CD14-positive monocyte (primary cell): ENCODE data around the gene RSRC1. TPM values are rescaled to one million over a fixed set of nuclear protein-coding genes. Genes with fewer than 3 reads are reported as not detected.
A peak's percentile ranks its signal among the peaks of the same experiment; 100 is the strongest.

Source experiments
- DNase-seq, 3 donors: peaks; one replicate each; pipeline ENCODE4 v3.0.0-alpha.2; 2011 to 2022
- H2AFZ ChIP-seq: 2 replicates; pipeline ENCODE4 v1.6.0; 2012; ENCODE audit warnings: mild to moderate bottlenecking, low read depth, low read length, inconsistent platforms; ENCODE audit not compliant: insufficient read depth, poor library complexity, severe bottlenecking
- H3K27ac ChIP-seq, 2 donors: 1 replicate in 1 of 2; 2 replicates in 1 of 2; pipeline ENCODE4 v1.5.1; 2012 to 2013; ENCODE audit warnings: low read length in 2 of 2, control low read depth in 1 of 2, inconsistent platforms in 1 of 2, low read depth in 1 of 2, mild to moderate bottlenecking in 1 of 2
- H3K27me3 ChIP-seq, 2 donors: one replicate each; pipeline versions ENCODE4 v1.6.0 to v1.6.1; 2011 to 2013; ENCODE audit warnings: low read length in 2 of 2; ENCODE audit not compliant: control insufficient read depth in 2 of 2, insufficient read depth in 2 of 2
- H3K36me3 ChIP-seq, 2 donors: replicated peaks in 1 of 2; 1 replicate in 1 of 2; 2 replicates in 1 of 2; pipeline versions ENCODE4 v1.5.1 to v1.6.1; 2012 to 2013; ENCODE audit warnings: low read length in 2 of 2, control low read depth in 1 of 2, inconsistent platforms in 1 of 2, mild to moderate bottlenecking in 1 of 2; ENCODE audit not compliant: insufficient read depth in 2 of 2, control insufficient read depth in 1 of 2
- H3K4me1 ChIP-seq, 2 donors: 1 replicate in 1 of 2; 2 replicates in 1 of 2; pipeline versions ENCODE4 v1.5.1 to v1.6.1; 2012 to 2013; ENCODE audit warnings: low read length in 2 of 2, control low read depth in 1 of 2, inconsistent platforms in 1 of 2, mild to moderate bottlenecking in 1 of 2, moderate library complexity in 1 of 2; ENCODE audit not compliant: insufficient read depth in 2 of 2, control insufficient read depth in 1 of 2
- H3K4me2 ChIP-seq: replicated peaks from 2 replicates; pipeline ENCODE3; 2012; ENCODE audit warnings: low read length, moderate library complexity, mild to moderate bottlenecking; ENCODE audit not compliant: poor library complexity, severe bottlenecking; ENCODE audit errors: extremely low read depth
- H3K4me3 ChIP-seq, 3 experiments: fragments of 200-600 bp in 1 of 3; sonication (generic) in 1 of 3; replicated peaks in 1 of 3; 1 replicate in 2 of 3; 2 replicates in 1 of 3; pipeline ENCODE4 v1.5.1; 2011 to 2013; ENCODE audit warnings: low read length in 3 of 3, mild to moderate bottlenecking in 3 of 3, control low read depth in 2 of 3, low read depth in 2 of 3, inconsistent platforms in 1 of 3, moderate library complexity in 1 of 3
- H3K79me2 ChIP-seq: 2 replicates; pipeline ENCODE4 v1.6.0; 2012; ENCODE audit warnings: mild to moderate bottlenecking, control low read depth, inconsistent platforms, low read length, moderate library complexity; ENCODE audit not compliant: insufficient read depth
- H3K9ac ChIP-seq: 2 replicates; pipeline ENCODE4 v1.6.0; 2017; ENCODE audit warnings: low read length, mild to moderate bottlenecking; ENCODE audit not compliant: insufficient read depth, poor library complexity, severe bottlenecking
- H3K9me3 ChIP-seq, 2 donors: replicated peaks in 1 of 2; 1 replicate in 1 of 2; 2 replicates in 1 of 2; pipeline versions ENCODE4 v1.5.1 to v1.6.1; 2012 to 2013; ENCODE audit warnings: low read length in 2 of 2, control low read depth in 1 of 2; ENCODE audit not compliant: control insufficient read depth in 1 of 2, insufficient read depth in 1 of 2
- H4K20me1 ChIP-seq: 2 replicates; pipeline ENCODE4 v1.6.0; 2012; ENCODE audit warnings: mild to moderate bottlenecking, low read length, control low read depth, moderate library complexity; ENCODE audit not compliant: insufficient read depth
- H3K27ac Mint-ChIP-seq, 7 donors: one replicate each; pipeline ENCODE4 v1.8.0; 2020; ENCODE audit warnings: mild to moderate bottlenecking in 7 of 7, mixed read lengths in 7 of 7, moderate library complexity in 6 of 7, inconsistent platforms in 2 of 7
- H3K27me3 Mint-ChIP-seq, 3 donors: one replicate each; pipeline ENCODE4 v1.8.0; 2021 to 2022; ENCODE audit warnings: low read depth in 3 of 3, mild to moderate bottlenecking in 3 of 3, mixed read lengths in 3 of 3, moderate library complexity in 3 of 3, inconsistent platforms in 1 of 3
- H3K36me3 Mint-ChIP-seq, 2 donors: one replicate each; pipeline ENCODE4 v1.8.0; 2020; ENCODE audit warnings: mixed read lengths in 2 of 2, inconsistent platforms in 1 of 2, mild to moderate bottlenecking in 1 of 2
- H3K4me1 Mint-ChIP-seq: one replicate; pipeline ENCODE4 v1.8.0; 2020; ENCODE audit warnings: mild to moderate bottlenecking, mixed read lengths
- H3K4me3 Mint-ChIP-seq, 2 donors: one replicate each; pipeline ENCODE4 v1.8.0; 2020; ENCODE audit warnings: mild to moderate bottlenecking in 2 of 2, mixed read lengths in 2 of 2, moderate library complexity in 1 of 2
- H3K9me3 Mint-ChIP-seq, 7 donors: one replicate each; pipeline ENCODE4 v1.8.0; 2020 to 2022; ENCODE audit warnings: mixed read lengths in 7 of 7, mild to moderate bottlenecking in 6 of 7, moderate library complexity in 6 of 7, inconsistent platforms in 2 of 7
- CTCF ChIP-seq: fragments of 200-600 bp; IDR thresholded peaks from one replicate; pipeline ENCODE4 v1.8.0; 2022; ENCODE audit warnings: antibody characterized with exemption, mild to moderate bottlenecking
- WGBS: methylation state at CpG from one replicate; pipeline ENCODE4 v1.1.5; 2013; ENCODE audit warnings: missing lambda C conversion rate; ENCODE audit not compliant: insufficient coverage; 5-methylcytosine and 5-hydroxymethylcytosine counted together
- intact Hi-C, 2 donors: fragments of 100-400 bp; cut with micrococcal nuclease; formaldehyde crosslinking; loops; one replicate each; pipeline versions ENCODE4 v1.15.0 to v1.15.1; 2023
- polyA plus RNA-seq, 3 donors: library from polyadenylated mRNA; depleted of rRNA in 1 of 3; unstranded in 2 of 3; stranded (reverse) in 1 of 3; fragments of 300-500 nt in 2 of 3; fragments of >200 nt in 1 of 3; fragmentation: Illumina TruSeq in 2 of 3; gene quantifications; 1 replicate in 2 of 3; 2 replicates in 1 of 3; pipeline ENCODE4 v1.2.3, GENCODE V29; 2012 to 2021

Gene RSRC1
- polyA plus RNA-seq, 3 donors, result 6.6 to 31.7 (median 15.1) TPM

DNA sequence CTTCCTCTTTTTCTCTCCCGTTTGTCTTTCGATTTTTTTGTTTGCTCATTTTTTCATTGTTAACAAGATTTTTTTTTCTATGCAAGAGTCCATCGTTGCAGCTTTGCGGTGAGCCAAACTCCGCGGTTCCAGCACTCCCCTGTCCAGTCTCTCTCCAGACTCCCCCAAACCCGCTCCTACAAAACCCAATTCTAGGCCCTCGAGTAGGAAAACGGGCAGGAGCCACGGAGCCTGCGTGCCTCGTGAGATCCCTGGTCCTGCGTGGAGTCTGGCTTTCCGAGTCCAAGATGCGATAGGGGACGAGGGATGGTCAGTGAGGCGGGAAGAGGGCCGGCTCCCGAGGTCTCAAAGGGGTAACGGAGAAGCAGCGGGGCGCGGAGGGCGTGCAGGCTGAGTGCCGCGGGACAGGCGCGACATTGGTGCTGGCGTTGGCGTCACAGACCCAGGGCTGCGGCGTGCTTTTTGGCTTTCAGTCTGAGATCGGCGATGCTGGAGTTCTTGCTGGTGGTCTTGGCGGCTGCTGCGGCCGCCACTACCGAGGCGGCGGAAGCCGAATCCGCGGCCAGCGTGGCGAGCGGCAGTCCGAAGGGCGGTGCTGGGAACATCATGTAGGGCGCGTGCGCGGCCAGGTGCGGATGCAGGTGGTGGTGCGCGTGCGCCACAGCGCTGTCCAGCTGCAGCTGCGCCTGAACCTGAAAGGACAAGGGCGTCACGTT is 12.1 kb upstream of the RSRC1 start:
- peak overlapping the region; percentile 50 for H3K9ac ChIP-seq
- peak overlapping the region in 1 of 2 donors; percentile 50 for H3K27ac ChIP-seq
- H4K20me1 ChIP-seq, result no peaks in the 10 kb centered on the region
- peaks cover 42 to 47% of the 10 kb centered on the region in 2 donors for H3K4me1 ChIP-seq
- TF ChIP-seq CTCF, result no peak
- H3K4me3 ChIP-seq, result peak overlapping the region; percentile 58 to 90 (median 60)
- Mint-ChIP-seq H3K9me3 (peaks cover 0 to 41% (median 27%) of the 10 kb centered on the region in 7 donors), H3K4me3 (peak overlapping the region; percentile 97 to 99), H3K36me3 (peaks cover 2 to 21% of the 10 kb centered on the region in 2 donors), H3K27ac (peak overlapping the region in 6 of 7 donors; percentile 60 to 85 (median 71)), H3K27me3 (peaks cover 89 to 94% (median 89%) of the 10 kb centered on the region in 3 donors), H3K4me1 (peaks cover 49% of the 10 kb centered on the region)
- peak; percentile 52 to 67 (median 60) for DNase-seq
- H2AFZ ChIP-seq, result peak overlapping the region; percentile 92
- H3K4me2 ChIP-seq, result peak overlapping the region; percentile 97
- no peaks in the 10 kb centered on the region for H3K79me2 ChIP-seq
- no peaks in the 10 kb centered on the region for H3K36me3 ChIP-seq
- peaks cover 82 to 92% of the 10 kb centered on the region in 2 donors for H3K27me3 ChIP-seq
- peaks cover 9 to 50% of the 10 kb centered on the region in 2 donors for H3K9me3 ChIP-seq
- intact Hi-C loops, result loop anchor here in 1 of 2 donors (10.0 kb wide), 1 partner anchor 337 kb away; no protein-coding TSS in a partner anchor
- 0% methylated on average over 58 of the region's 60 CpGs for WGBS

- H3K9me3 Mint-ChIP-seq, result peaks cover 0 to 46% (median 31%) of the 10 kb centered on the region in 7 donors
- no peaks in the 10 kb centered on the region for H4K20me1 ChIP-seq
- WGBS, result 8% methylated on average over 9 of the region's 10 CpGs
These were observed 11.6 kb upstream of the RSRC1 start for GRCh38 chr3:158098309-158098639.

More at GRCh38 chr3:158098309-158098639, 11.6 kb upstream of the RSRC1 start:
- no peak overlapping the region for H3K27ac Mint-ChIP-seq
- no peak for DNase-seq
- Histone ChIP-seq H3K27ac (no peak overlapping the region), H2AFZ (peak overlapping the region; percentile 92), H3K36me3 (no peaks in the 10 kb centered on the region), H3K79me2 (no peaks in the 10 kb centered on the region), H3K4me3 (peak overlapping the region; percentile 58 to 90 (median 60)), H3K27me3 (peaks cover 83 to 92% of the 10 kb centered on the region in 2 donors), H3K4me2 (peak overlapping the region; percentile 97), H3K9ac (peak overlapping the region; percentile 50), H3K9me3 (peaks cover 9 to 55% of the 10 kb centered on the region in 2 donors), H3K4me1 (peaks cover 47 to 52% of the 10 kb centered on the region in 2 donors)
- intact Hi-C loops, result loop anchor here in 1 of 2 donors (10.0 kb wide), 1 partner anchor 337 kb away; no protein-coding TSS in a partner anchor
- peaks cover 89 to 94% (median 90%) of the 10 kb centered on the region in 3 donors for H3K27me3 Mint-ChIP-seq
- H3K4me3 Mint-ChIP-seq, result peak overlapping the region; percentile 97 to 99
- no peak for TF ChIP-seq CTCF
- peaks cover 54% of the 10 kb centered on the region for H3K4me1 Mint-ChIP-seq
- H3K36me3 Mint-ChIP-seq, result peaks cover 5 to 26% of the 10 kb centered on the region in 2 donors
